GM19023 (cell line): ENCODE data around the gene PC.
"Not testable (repeated sequence)": the region's sequence is repeated elsewhere in the genome, so short reads cannot be mapped to it uniquely, and the experiment has no call there.

Experiments used
- ATAC-seq: cut with Tn5 transposase; IDR thresholded peaks from one replicate; pipeline ENCODE4 v1.9.1; 2021; ENCODE audit warnings: mild to moderate bottlenecking, moderate library complexity; ENCODE audit not compliant: unreplicated experiment

Gene PC

DNA sequence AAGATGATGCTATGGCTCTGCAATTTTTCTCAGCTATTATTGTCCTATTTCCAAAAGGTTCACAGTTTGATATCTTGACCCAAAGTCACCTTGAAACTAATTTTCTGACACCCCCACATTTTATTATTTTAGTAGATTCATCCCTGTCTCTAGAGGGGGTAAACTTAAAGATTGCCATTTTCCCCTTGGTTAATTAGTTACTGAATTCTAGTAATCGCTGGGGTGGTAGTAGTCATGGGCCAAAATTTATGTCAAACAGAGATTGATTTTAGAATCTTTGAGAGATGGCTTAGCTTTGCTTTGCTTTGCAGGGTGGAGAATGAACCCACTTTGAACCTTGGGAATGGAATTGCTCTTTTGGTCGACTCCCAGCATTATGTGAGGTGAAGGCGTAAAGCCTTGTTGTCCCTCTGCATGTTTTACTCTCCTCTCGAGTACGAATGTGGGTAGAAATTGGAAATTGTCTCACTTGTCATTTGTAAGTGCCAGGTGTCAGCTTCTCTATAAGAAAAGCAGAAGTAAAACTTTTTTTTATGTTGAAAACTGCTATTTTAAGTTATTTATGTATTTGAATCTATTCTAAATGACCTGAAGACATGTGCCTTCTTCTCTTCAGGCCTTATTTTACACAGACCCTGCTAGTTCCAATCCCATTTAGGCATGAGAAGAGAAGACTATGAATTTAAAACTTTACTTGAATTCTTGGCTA is 157.3 kb downstream of the PC start:
- no peak for ATAC-seq

- not testable (repeated sequence) for ATAC-seq
Observed at GRCh38 chr11:66799815-66800214, 158.4 kb downstream of the PC start.
